HG03108 (cell line): ENCODE data around the gene SDC1.

Experiments used
- ATAC-seq: cut with Tn5 transposase; IDR thresholded peaks from one replicate; pipeline ENCODE4 v1.9.1; 2021; ENCODE audit warnings: moderate library complexity; ENCODE audit not compliant: unreplicated experiment

The SDC1 gene

DNA sequence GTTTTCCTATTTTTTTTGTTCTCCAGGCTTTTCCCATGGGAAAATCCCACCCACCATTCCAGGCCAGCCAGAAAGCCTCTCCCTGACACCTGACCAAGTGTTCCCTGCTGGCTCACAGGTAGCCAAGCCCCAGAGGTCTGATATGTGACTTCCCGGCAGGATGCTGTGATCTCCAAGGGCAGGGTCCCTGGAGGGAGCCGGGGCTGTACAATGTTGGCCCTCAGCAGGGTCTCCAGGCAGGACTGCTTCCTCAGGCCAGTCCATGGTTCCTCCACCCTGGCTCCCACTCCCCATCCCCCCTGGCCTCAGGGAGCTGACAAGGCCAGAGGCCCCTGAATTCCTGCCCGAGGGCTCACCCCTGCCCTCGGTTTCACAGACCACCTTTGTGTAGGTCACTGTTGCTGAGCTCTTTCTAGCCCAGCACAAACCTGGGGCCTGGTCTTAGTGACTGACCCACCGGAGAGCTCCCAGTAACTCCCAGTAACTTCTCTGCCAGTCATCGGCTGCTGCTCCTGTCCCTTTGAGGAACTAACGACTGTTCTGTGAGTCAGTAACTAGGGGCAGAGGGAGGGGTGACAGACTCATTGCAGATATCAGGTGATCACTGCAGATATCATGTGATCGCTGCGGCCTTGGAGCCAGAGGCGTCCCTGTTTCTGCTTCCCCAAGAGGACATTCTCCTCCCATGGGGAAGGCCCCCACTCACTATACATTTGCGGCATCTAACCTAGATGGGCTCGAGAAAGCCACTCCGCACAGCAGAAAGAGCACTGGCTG is 38.7 kb downstream of the SDC1 start:
- ATAC-seq, result no peak

- no peak for ATAC-seq
Measured at GRCh38 chr2:20185176-20186022, 39.5 kb downstream of the SDC1 start.

- no peak for ATAC-seq
Measured at GRCh38 chr2:20184067-20184938, 40.6 kb downstream of the SDC1 start.

GRCh38 chr2:20183373-20183772 is 41.6 kb downstream of the SDC1 start:
- no peak for ATAC-seq

GRCh38 chr2:20182241-20182931 is 42.5 kb downstream of the SDC1 start:
- no peak for ATAC-seq

DNA sequence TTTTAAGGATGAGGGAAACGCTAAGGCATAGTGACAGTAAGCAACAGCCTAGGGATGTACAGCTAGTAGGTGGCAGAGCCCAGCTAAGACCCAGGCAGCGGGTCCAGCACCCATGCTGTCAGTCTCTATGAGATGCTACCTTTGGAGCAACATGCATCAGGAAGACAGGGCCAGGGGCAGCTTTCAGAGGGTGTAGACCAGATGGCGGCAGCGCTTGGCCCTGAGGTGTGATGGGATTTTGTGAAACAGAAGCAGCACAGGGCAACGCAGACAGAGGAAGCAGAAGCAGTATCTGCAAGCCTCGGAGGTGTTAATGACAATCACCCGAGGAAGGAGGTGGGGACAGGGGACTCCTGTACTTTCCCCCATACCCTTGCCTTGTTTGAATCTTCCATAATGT is 43.2 kb downstream of the SDC1 start:
- no peak for ATAC-seq

- no peak for ATAC-seq
Measured at GRCh38 chr2:20180676-20181648, 44.0 kb downstream of the SDC1 start.

- no peak for ATAC-seq
Measured at GRCh38 chr2:20179755-20180594, 45.0 kb downstream of the SDC1 start.

DNA sequence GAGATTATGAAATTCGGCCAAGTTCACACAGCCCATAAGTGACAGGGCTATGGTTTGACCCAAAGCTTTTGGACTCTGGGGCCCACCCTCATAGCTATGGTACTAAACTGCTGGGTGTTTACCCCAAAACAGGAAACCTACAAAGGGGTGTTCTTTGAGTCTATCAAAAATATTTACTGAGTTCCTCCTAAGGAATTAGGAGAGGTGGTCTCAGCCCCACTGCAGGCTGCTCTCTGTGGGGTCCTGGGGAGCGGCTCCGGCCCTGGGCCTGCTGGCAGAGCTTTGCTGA is 45.5 kb downstream of the SDC1 start:
- ATAC-seq, result no peak

- no peak for ATAC-seq
Measured at GRCh38 chr2:20178666-20179465, 46.1 kb downstream of the SDC1 start.

DNA sequence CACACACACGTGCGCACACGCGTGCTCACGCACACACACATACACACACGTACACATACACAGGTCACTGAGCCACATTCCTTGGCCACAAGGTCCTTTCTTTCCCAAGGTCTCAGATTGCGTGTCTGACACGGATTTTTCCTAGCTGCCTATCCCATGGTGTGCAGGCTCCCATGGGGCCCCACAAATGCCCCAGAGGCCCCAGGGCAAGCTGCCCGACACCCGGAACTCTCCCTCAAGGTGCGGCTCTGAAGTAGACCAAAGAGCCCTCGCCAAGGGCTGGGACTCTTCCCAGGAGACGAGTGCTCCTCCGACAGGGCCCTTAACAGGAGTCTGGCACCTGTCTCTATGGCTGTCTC is 46.7 kb downstream of the SDC1 start:
- ATAC-seq, result no peak

DNA sequence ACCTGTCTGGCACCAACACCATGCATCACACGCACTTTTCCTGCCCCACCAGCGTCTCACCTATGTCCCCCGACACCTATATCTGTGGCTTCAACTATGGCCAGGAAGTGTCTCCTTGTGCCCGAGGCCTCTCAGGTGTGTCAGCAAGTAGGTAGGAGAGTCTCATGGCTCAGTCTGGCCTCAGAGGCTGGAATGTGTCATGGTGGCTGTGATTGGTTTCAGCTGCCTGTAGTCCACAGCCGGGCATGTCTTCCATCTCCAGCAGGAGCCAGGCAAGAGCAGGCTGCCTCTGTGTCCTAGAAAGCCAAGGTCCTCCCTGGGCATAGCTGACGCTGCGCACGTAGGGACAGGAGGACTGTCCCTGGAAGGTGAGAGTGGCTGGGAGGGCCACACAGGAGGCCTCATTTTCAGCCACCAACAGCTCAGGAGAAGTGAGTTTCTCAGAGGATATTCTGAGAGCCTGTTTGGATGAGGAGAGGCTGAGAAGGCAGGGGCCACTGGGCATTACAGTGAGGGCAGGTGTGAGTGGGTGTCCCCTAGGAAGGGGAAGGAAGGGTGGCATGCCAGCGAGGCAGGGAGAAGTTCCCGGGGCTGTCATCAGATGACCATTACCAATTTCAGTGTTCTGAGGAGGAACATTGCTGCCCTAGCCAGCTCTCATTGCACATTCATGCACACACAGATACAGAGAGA is 47.2 kb downstream of the SDC1 start:
- no peak for ATAC-seq

- no peak for ATAC-seq
Measured at GRCh38 chr2:20176760-20177159, 48.2 kb downstream of the SDC1 start.

GRCh38 chr2:20175931-20176330 is 49.0 kb downstream of the SDC1 start:
- no peak for ATAC-seq

DNA sequence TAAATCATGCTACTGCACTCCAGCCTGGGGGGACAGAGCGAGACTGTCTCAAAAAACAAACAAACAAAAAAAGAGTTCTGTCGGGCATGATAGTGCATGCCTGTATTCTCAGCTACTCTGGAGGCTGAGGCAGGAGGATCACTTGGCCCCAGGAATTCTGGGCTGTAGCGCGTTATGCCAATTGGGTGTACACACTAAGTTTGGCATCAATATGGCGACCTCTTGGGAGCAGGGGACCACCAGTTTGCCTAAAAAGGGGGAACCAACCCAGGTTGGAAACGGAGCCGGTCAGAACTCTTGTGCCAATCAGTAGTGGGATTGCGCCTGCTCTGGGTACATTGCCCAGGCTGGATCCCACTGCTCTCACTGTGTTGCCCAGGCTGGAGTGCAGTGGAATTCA is 49.7 kb downstream of the SDC1 start:
- ATAC-seq, result no peak

GRCh38 chr2:20174410-20174809 is 50.5 kb downstream of the SDC1 start:
- no peak for ATAC-seq
